CD4-positive, alpha-beta T cell (primary cell): Measurements from ENCODE around the gene ESR1. TPM values are rescaled to one million over a fixed set of nuclear protein-coding genes. Genes with fewer than 3 reads are reported as not detected.

Source experiments
- ATAC-seq: fragments of 200-7000 bp; cut with Tn5 transposase; one replicate; pipeline ENCODE4 v1.10.0; 2022; ENCODE audit warnings: mild to moderate bottlenecking; ENCODE audit not compliant: poor library complexity
- CTCF ChIA-PET: fragments of 350-600 bp; sonication (Branson Sonifier 250); formaldehyde crosslinking; loops from one replicate; lab custom pipeline; 2021; ENCODE audit warnings: antibody characterized with exemption, inconsistent platforms; lab: Charles Lee
- POLR2A ChIA-PET: fragments of 350-600 bp; sonication (Branson Sonifier 250); formaldehyde crosslinking; loops from one replicate; lab custom pipeline; 2021; ENCODE audit warnings: antibody characterized with exemption, inconsistent platforms; lab: Charles Lee
- DNase-seq, 14 experiments: peaks; one replicate each; pipeline ENCODE4 v3.0.0-alpha.2; 2013 to 2020; ENCODE audit warnings: mixed read lengths in 2 of 14
- H3K27ac ChIP-seq, 2 donors: one replicate each; pipeline versions ENCODE4 v1.5.1 to v1.7.0; 2013; ENCODE audit warnings: low read length in 2 of 2, low read depth in 1 of 2, mild to moderate bottlenecking in 1 of 2
- H3K27me3 ChIP-seq, 2 experiments: 1 replicate in 1 of 2; 2 replicates in 1 of 2; pipeline versions ENCODE4 v1.6.1 to v1.7.0; 2013; ENCODE audit warnings: low read length in 2 of 2, control low read depth in 1 of 2, mild to moderate bottlenecking in 1 of 2, moderate library complexity in 1 of 2; ENCODE audit not compliant: insufficient read depth in 2 of 2, control insufficient read depth in 1 of 2
- H3K36me3 ChIP-seq: one replicate; pipeline ENCODE4 v1.6.1; 2013; ENCODE audit warnings: low read length, control low read depth; ENCODE audit not compliant: insufficient read depth
- H3K4me1 ChIP-seq: one replicate; pipeline ENCODE4 v1.6.1; 2013; ENCODE audit warnings: low read length, control low read depth; ENCODE audit not compliant: insufficient read depth
- H3K4me3 ChIP-seq: one replicate; pipeline ENCODE4 v1.5.1; 2013; ENCODE audit warnings: mild to moderate bottlenecking, low read length, moderate library complexity
- H3K9me3 ChIP-seq, 2 experiments: 1 replicate in 1 of 2; 2 replicates in 1 of 2; pipeline versions ENCODE4 v1.6.1 to v1.7.0; 2013; ENCODE audit warnings: low read length in 2 of 2, mild to moderate bottlenecking in 2 of 2, control low read depth in 1 of 2, moderate library complexity in 1 of 2; ENCODE audit not compliant: control insufficient read depth in 1 of 2, insufficient read depth in 1 of 2
- H3K27ac Mint-ChIP-seq: one replicate; pipeline ENCODE4 v1.8.0; 2020; ENCODE audit warnings: mixed read lengths
- H3K27me3 Mint-ChIP-seq: one replicate; pipeline ENCODE4 v1.8.0; 2021; ENCODE audit warnings: mixed read lengths
- H3K36me3 Mint-ChIP-seq: one replicate; pipeline ENCODE4 v1.8.0; 2021; ENCODE audit warnings: low read depth, mixed read lengths
- H3K4me1 Mint-ChIP-seq: one replicate; pipeline ENCODE4 v1.8.0; 2021; ENCODE audit warnings: low read depth, mixed read lengths
- H3K4me3 Mint-ChIP-seq: one replicate; pipeline ENCODE4 v1.8.0; 2020; ENCODE audit warnings: mild to moderate bottlenecking, mixed read lengths
- H3K9me3 Mint-ChIP-seq: one replicate; pipeline ENCODE4 v1.8.0; 2020; ENCODE audit warnings: mixed read lengths
- intact Hi-C, 2 experiments: fragments of 100-400 bp; cut with DNase I in 1 of 2; cut with micrococcal nuclease in 1 of 2; formaldehyde crosslinking; loops; one replicate each; pipeline versions ENCODE4 v1.15.1 to v1.9.0; 2023 to 2025; cut with DNase I, micrococcal nuclease
- total RNA-seq, 174 experiments: library from RNA in 2 of 174; stranded (reverse) in 2 of 174; gene quantifications; one replicate each; pipeline ENCODE4 v1.2.3 and lab custom pipeline; 2021 to 2026
- TF ChIP-seq, protein P1 (sequence below): fragments of 200-600 bp; IDR thresholded peaks from one replicate; pipeline ENCODE4 v1.8.0; 2022; ENCODE audit warnings: antibody characterized with exemption, mild to moderate bottlenecking

ESR1 gene
- total RNA-seq, 2 experiments from 2014 or later: 2.6 to 2.8 TPM

GRCh38 chr6:152087096-152087495 is 279.6 kb downstream of the ESR1 start:
- Mint-ChIP-seq H3K27me3 (no peaks in the 10 kb centered on the region), H3K4me3 (no peak overlapping the region), H3K27ac (no peak overlapping the region), H3K36me3 (no peaks in the 10 kb centered on the region), H3K4me1 (no peaks in the 10 kb centered on the region), H3K9me3 (no peaks in the 10 kb centered on the region)
- Histone ChIP-seq H3K4me3 (no peak overlapping the region), H3K36me3 (no peaks in the 10 kb centered on the region), H3K27me3 (no peaks in the 10 kb centered on the region), H3K27ac (no peak overlapping the region), H3K4me1 (no peaks in the 10 kb centered on the region), H3K9me3 (no peaks in the 10 kb centered on the region)
- ATAC-seq: no peak
- intact Hi-C loops: no loop called here
- TF ChIP-seq, protein P1, sequence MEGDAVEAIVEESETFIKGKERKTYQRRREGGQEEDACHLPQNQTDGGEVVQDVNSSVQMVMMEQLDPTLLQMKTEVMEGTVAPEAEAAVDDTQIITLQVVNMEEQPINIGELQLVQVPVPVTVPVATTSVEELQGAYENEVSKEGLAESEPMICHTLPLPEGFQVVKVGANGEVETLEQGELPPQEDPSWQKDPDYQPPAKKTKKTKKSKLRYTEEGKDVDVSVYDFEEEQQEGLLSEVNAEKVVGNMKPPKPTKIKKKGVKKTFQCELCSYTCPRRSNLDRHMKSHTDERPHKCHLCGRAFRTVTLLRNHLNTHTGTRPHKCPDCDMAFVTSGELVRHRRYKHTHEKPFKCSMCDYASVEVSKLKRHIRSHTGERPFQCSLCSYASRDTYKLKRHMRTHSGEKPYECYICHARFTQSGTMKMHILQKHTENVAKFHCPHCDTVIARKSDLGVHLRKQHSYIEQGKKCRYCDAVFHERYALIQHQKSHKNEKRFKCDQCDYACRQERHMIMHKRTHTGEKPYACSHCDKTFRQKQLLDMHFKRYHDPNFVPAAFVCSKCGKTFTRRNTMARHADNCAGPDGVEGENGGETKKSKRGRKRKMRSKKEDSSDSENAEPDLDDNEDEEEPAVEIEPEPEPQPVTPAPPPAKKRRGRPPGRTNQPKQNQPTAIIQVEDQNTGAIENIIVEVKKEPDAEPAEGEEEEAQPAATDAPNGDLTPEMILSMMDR: no peak
- ChIA-PET POLR2A (no interaction called here), CTCF (no interaction called here)
- DNase-seq: no peak

DNA sequence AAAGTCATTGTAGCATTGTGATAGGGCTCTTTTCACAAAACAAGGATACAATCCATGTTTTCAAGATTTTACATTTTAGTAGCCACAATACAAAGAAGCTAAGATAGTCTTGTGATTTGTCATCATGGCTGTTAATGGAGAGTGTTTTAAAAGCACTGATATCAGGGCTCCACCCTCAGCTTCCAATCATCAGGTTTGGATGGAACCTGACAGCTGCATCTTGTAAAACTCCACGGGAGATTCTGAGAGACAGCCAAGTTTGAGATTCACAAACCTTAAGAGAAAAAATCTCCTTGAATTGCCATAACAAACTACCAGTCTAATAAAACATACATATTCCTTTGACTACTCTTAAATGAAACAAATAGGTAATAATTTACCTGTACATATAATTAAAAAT is 280.2 kb downstream of the ESR1 start:
- intact Hi-C loops: no loop called here
- Mint-ChIP-seq H3K9me3 (no peaks in the 10 kb centered on the region), H3K4me1 (no peaks in the 10 kb centered on the region), H3K27me3 (no peaks in the 10 kb centered on the region), H3K27ac (no peak overlapping the region), H3K36me3 (no peaks in the 10 kb centered on the region), H3K4me3 (no peak overlapping the region)
- Histone ChIP-seq H3K36me3 (no peaks in the 10 kb centered on the region), H3K27me3 (no peaks in the 10 kb centered on the region), H3K4me3 (no peak overlapping the region), H3K4me1 (no peaks in the 10 kb centered on the region), H3K9me3 (no peaks in the 10 kb centered on the region), H3K27ac (no peak overlapping the region)
- DNase-seq (no peak), ATAC-seq (no peak)
- TF ChIP-seq, protein P1: no peak
- ChIA-PET CTCF (no interaction called here), POLR2A (no interaction called here)

DNA sequence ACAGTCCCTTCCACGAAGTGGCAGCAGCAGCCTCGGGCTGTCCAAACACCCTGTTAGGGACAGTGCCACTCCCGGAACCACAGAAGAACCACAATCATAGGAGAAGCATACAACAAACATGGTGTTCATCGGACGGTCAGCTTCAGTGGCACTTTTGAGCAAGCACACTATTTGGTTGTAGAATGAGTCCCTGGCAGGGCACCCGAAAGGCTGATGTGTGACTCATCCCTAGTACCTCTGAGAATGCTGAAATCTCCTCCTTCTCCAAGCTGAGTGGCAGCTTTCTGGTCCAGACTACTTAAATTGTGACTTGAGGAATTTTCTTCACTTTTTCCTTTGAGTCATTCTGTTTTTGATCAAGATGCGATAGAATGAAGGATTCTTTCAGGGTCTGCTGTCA is 282.5 kb downstream of the ESR1 start:
- Histone ChIP-seq H3K27me3 (no peaks in the 10 kb centered on the region), H3K36me3 (no peaks in the 10 kb centered on the region), H3K4me3 (no peak overlapping the region), H3K4me1 (no peaks in the 10 kb centered on the region), H3K9me3 (no peaks in the 10 kb centered on the region), H3K27ac (no peak overlapping the region)
- Mint-ChIP-seq H3K27ac (no peak overlapping the region), H3K36me3 (no peaks in the 10 kb centered on the region), H3K4me1 (no peaks in the 10 kb centered on the region), H3K27me3 (no peaks in the 10 kb centered on the region), H3K4me3 (no peak overlapping the region), H3K9me3 (no peaks in the 10 kb centered on the region)
- POLR2A ChIA-PET: no interaction called here
- intact Hi-C loops: no loop called here
- TF ChIP-seq, protein P1: no peak
- CTCF ChIA-PET: no interaction called here
- DNase-seq (no peak), ATAC-seq (no peak)
